H9 (cell line): ENCODE measurements around the gene GABBR2. TPM values are rescaled to one million over a fixed set of nuclear protein-coding genes. Genes with fewer than 3 reads are reported as not detected.

ENCODE experiments used
- DNase-seq: peaks from one replicate; pipeline ENCODE4 v3.0.0-alpha.2; 2017
- H2AFZ ChIP-seq: one replicate; pipeline ENCODE4 v1.6.1; 2013; ENCODE audit warnings: mild to moderate bottlenecking, low read length, control low read depth, moderate library complexity
- H2AK5ac ChIP-seq: 2 replicates; pipeline ENCODE4 v1.6.1; 2013; ENCODE audit warnings: low read length, control low read depth, mixed read lengths; ENCODE audit not compliant: insufficient read length
- H2BK120ac ChIP-seq: one replicate; pipeline ENCODE4 v1.6.1; 2013; ENCODE audit warnings: low read depth, mild to moderate bottlenecking, low read length, control low read depth, inconsistent platforms; ENCODE audit not compliant: poor library complexity, severe bottlenecking
- H2BK12ac ChIP-seq: 2 replicates; pipeline ENCODE4 v1.6.1; 2013; ENCODE audit warnings: low read length, control low read depth, mixed read lengths, low read depth; ENCODE audit not compliant: insufficient read length
- H2BK15ac ChIP-seq: 2 replicates; pipeline ENCODE4 v1.6.1; 2013; ENCODE audit warnings: low read depth, low read length, control low read depth
- H2BK20ac ChIP-seq: one replicate; pipeline ENCODE4 v1.6.1; 2013; ENCODE audit warnings: low read depth, mild to moderate bottlenecking, low read length, control low read depth, inconsistent platforms; ENCODE audit not compliant: poor library complexity, severe bottlenecking
- H2BK5ac ChIP-seq: 2 replicates; pipeline ENCODE4 v1.6.1; 2013; ENCODE audit warnings: low read length, control low read depth, mixed read lengths; ENCODE audit not compliant: insufficient read length
- H3K14ac ChIP-seq: 2 replicates; pipeline ENCODE4 v1.6.1; 2013; ENCODE audit warnings: low read length, control low read depth; ENCODE audit not compliant: insufficient read depth
- H3K18ac ChIP-seq: 2 replicates; pipeline ENCODE4 v1.6.1; 2013; ENCODE audit warnings: low read depth, mild to moderate bottlenecking, mixed read lengths, low read length, control low read depth; ENCODE audit not compliant: insufficient read length
- H3K23ac ChIP-seq: 2 replicates; pipeline ENCODE4 v1.6.1; 2013; ENCODE audit warnings: low read length, control low read depth, mixed read lengths, low read depth; ENCODE audit not compliant: insufficient read length
- H3K23me2 ChIP-seq: 2 replicates; pipeline ENCODE4 v1.6.1; 2013; ENCODE audit warnings: low read depth, mild to moderate bottlenecking, mixed read lengths, low read length, control low read depth; ENCODE audit not compliant: insufficient read length, poor library complexity, severe bottlenecking
- H3K27ac ChIP-seq: 2 replicates; pipeline ENCODE4 v1.5.1; 2013; ENCODE audit warnings: low read length, control low read depth, mixed read lengths, low read depth; ENCODE audit not compliant: insufficient read length
- H3K27me3 ChIP-seq: 2 replicates; pipeline ENCODE4 v1.6.1; 2013; ENCODE audit warnings: low read length, control low read depth, inconsistent platforms; ENCODE audit not compliant: insufficient read depth
- H3K4ac ChIP-seq: 2 replicates; pipeline ENCODE4 v1.6.1; 2013; ENCODE audit warnings: low read depth, mild to moderate bottlenecking, control low read depth, inconsistent platforms, low read length, moderate library complexity
- H3K4me1 ChIP-seq: 2 replicates; pipeline ENCODE4 v1.6.1; 2013; ENCODE audit warnings: low read length, control low read depth, inconsistent platforms; ENCODE audit not compliant: insufficient read depth
- H3K4me2 ChIP-seq: 2 replicates; pipeline ENCODE4 v1.6.1; 2013; ENCODE audit warnings: low read length, control low read depth, mixed read lengths; ENCODE audit not compliant: insufficient read length, insufficient read depth
- H3K56ac ChIP-seq: 2 replicates; pipeline ENCODE4 v1.6.1; 2013; ENCODE audit warnings: low read depth, mild to moderate bottlenecking, mixed read lengths, low read length, control low read depth; ENCODE audit not compliant: insufficient read length
- H3K79me1 ChIP-seq: 2 replicates; pipeline ENCODE4 v1.6.1; 2013; ENCODE audit warnings: low read depth, mild to moderate bottlenecking, moderate library complexity, low read length, control low read depth, inconsistent platforms; ENCODE audit not compliant: insufficient read depth, poor library complexity, severe bottlenecking
- H3K79me2 ChIP-seq: 2 replicates; pipeline ENCODE4 v1.6.1; 2013; ENCODE audit warnings: low read length, control low read depth, inconsistent platforms; ENCODE audit not compliant: insufficient read depth
- H3K9ac ChIP-seq: 2 replicates; pipeline ENCODE4 v1.6.1; 2013; ENCODE audit warnings: low read length, control low read depth, mixed read lengths; ENCODE audit not compliant: insufficient read length; ENCODE audit errors: extremely low read depth
- H3K9me3 ChIP-seq: one replicate; pipeline ENCODE4 v1.6.1; 2013; ENCODE audit warnings: low read depth, low read length, inconsistent platforms; ENCODE audit not compliant: control insufficient read depth
- H3T11ph ChIP-seq: one replicate; pipeline ENCODE4 v1.6.1; 2013; ENCODE audit warnings: mild to moderate bottlenecking, low read length, control low read depth, inconsistent platforms
- H4K20me1 ChIP-seq: one replicate; pipeline ENCODE4 v1.6.1; 2013; ENCODE audit not compliant: control insufficient read depth, insufficient read length, insufficient read depth
- H4K5ac ChIP-seq: 2 replicates; pipeline ENCODE4 v1.6.1; 2013; ENCODE audit warnings: low read depth, mild to moderate bottlenecking, mixed read lengths, low read length, control low read depth; ENCODE audit not compliant: insufficient read length
- H4K8ac ChIP-seq: replicated peaks from 2 replicates; pipeline ENCODE4 v1.6.1; 2013; ENCODE audit warnings: low read length, control low read depth, mixed read lengths, low read depth; ENCODE audit not compliant: insufficient read length
- H4K91ac ChIP-seq: 2 replicates; pipeline ENCODE4 v1.6.1; 2013; ENCODE audit warnings: low read depth, mild to moderate bottlenecking, moderate library complexity, mixed read lengths, low read length, control low read depth; ENCODE audit not compliant: insufficient read length
- H3K27ac Mint-ChIP-seq, 3 experiments: 2 replicates in 2 of 3; 3 replicates in 1 of 3; pipeline ENCODE4 v1.8.0; 2020 to 2021; ENCODE audit warnings: mixed read lengths in 3 of 3, mild to moderate bottlenecking in 1 of 3, moderate library complexity in 1 of 3
- H3K27me3 Mint-ChIP-seq: 2 replicates; pipeline ENCODE4 v1.8.0; 2021; ENCODE audit warnings: low read depth, mild to moderate bottlenecking, moderate library complexity, mixed read lengths
- H3K36me3 Mint-ChIP-seq, 3 experiments: 2 replicates in 2 of 3; 3 replicates in 1 of 3; pipeline ENCODE4 v1.8.0; 2020 to 2021; ENCODE audit warnings: low read depth in 3 of 3, mixed read lengths in 3 of 3; ENCODE audit not compliant: insufficient read depth in 1 of 3
- H3K4me1 Mint-ChIP-seq, 2 experiments: 2 replicates each; pipeline ENCODE4 v1.8.0; 2020; ENCODE audit warnings: mixed read lengths in 2 of 2
- H3K4me3 Mint-ChIP-seq, 2 experiments: 2 replicates in 1 of 2; 3 replicates in 1 of 2; pipeline ENCODE4 v1.8.0; 2020 to 2021; ENCODE audit warnings: mild to moderate bottlenecking in 2 of 2, mixed read lengths in 2 of 2, moderate library complexity in 1 of 2
- H3K9me3 Mint-ChIP-seq, 2 experiments: 2 replicates in 1 of 2; 3 replicates in 1 of 2; pipeline ENCODE4 v1.8.0; 2020; ENCODE audit warnings: mild to moderate bottlenecking in 2 of 2, mixed read lengths in 2 of 2, moderate library complexity in 1 of 2
- WGBS: extraction: QIAGEN DNeasy Blood & Tissue Kit; methylation state at CpG from one replicate; pipeline ENCODE4 v1.1.7; 2013; ENCODE audit warnings: missing lambda C conversion rate, low lambda C conversion rate, mixed read lengths; ENCODE audit not compliant: insufficient read length; ENCODE audit errors: extremely low coverage; 5-methylcytosine and 5-hydroxymethylcytosine counted together
- total RNA-seq: library from RNA; stranded (reverse); gene quantifications from 2 replicates; pipeline ENCODE4 v1.2.1, GENCODE V29; 2021
- TF ChIP-seq, protein P1 (sequence below): fragments of 200-600 bp; sonication (generic); conservative IDR thresholded peaks from 3 replicates; pipeline ENCODE4 v1.8.0; 2021; ENCODE audit warnings: antibody characterized with exemption, mild to moderate bottlenecking

GABBR2 gene
- total RNA-seq, 1 experiment from 2014 or later: 0.66 TPM

DNA sequence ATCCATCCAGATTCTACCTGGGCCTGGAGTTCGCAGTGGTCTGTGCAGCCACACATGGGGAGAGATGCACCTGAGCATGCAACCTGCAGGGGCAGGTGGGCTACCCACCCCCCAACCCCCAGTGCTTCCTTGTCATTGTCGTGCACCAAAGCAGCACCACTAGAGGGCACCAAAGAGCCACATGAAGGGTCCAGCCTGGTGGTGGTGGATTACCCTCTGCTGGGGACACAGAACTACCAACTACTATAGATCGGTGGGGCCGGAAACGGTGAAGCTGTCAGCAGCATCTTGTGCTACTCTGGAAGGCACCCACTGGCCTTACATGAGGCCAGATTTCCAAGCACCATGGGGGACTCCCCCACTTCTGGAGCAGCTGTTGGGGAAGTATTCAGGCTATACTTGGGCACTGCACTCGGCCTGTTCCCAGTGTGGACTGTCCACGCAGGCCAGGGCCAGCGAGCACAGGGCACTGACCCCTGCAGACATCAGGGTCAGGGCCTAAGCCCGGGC is 393.1 kb downstream of the GABBR2 start:
- no peaks in the 10 kb centered on the region for H3K9me3 Mint-ChIP-seq
- Histone ChIP-seq H3K56ac (no peak overlapping the region), H3K79me2 (no peaks in the 10 kb centered on the region), H3K4me1 (no peaks in the 10 kb centered on the region), H3K23ac (no peak overlapping the region), H4K5ac (no peak overlapping the region), H2BK5ac (no peak overlapping the region), H3K4ac (no peak overlapping the region), H4K8ac (no peak overlapping the region), H3K4me2 (no peak overlapping the region), H3K27me3 (no peaks in the 10 kb centered on the region), H3K27ac (no peak overlapping the region), H2BK12ac (no peak overlapping the region), H2BK15ac (no peak overlapping the region), H3K9ac (no peak overlapping the region), H3K79me1 (no peaks in the 10 kb centered on the region), H3K23me2 (no peaks in the 10 kb centered on the region), H2AK5ac (no peak overlapping the region), H3K9me3 (no peaks in the 10 kb centered on the region), H2BK20ac (no peak overlapping the region), H4K20me1 (no peaks in the 10 kb centered on the region), H3K18ac (no peak overlapping the region), H2AFZ (no peak overlapping the region), H3T11ph (no peak overlapping the region), H4K91ac (no peak overlapping the region), H3K14ac (no peak overlapping the region), H2BK120ac (no peak overlapping the region)
- H3K27me3 Mint-ChIP-seq: no peaks in the 10 kb centered on the region
- no peaks in the 10 kb centered on the region for H3K36me3 Mint-ChIP-seq
- no peak overlapping the region for H3K4me3 Mint-ChIP-seq
- no peak overlapping the region for H3K27ac Mint-ChIP-seq
- WGBS: no CpG with 5 or more reads among the region's 9 CpGs
- DNase-seq: peak; percentile 95
- peaks cover 12% of the 10 kb centered on the region in 2 experiments for H3K4me1 Mint-ChIP-seq
- TF ChIP-seq, protein P1, sequence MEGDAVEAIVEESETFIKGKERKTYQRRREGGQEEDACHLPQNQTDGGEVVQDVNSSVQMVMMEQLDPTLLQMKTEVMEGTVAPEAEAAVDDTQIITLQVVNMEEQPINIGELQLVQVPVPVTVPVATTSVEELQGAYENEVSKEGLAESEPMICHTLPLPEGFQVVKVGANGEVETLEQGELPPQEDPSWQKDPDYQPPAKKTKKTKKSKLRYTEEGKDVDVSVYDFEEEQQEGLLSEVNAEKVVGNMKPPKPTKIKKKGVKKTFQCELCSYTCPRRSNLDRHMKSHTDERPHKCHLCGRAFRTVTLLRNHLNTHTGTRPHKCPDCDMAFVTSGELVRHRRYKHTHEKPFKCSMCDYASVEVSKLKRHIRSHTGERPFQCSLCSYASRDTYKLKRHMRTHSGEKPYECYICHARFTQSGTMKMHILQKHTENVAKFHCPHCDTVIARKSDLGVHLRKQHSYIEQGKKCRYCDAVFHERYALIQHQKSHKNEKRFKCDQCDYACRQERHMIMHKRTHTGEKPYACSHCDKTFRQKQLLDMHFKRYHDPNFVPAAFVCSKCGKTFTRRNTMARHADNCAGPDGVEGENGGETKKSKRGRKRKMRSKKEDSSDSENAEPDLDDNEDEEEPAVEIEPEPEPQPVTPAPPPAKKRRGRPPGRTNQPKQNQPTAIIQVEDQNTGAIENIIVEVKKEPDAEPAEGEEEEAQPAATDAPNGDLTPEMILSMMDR: peak; percentile 93
